Measurements from ENCODE around the gene ARSA.
A peak's percentile ranks its signal among the peaks of the same experiment; 100 is the strongest.

GRCh38 chr22:50625568-50626313, 2.2 kb downstream of the ARSA start:
- peak; percentile 12 to 37 (median 27); a peak in 3 of 6 replicates for TF ChIP-seq CTCF (IDR thresholded peaks at IDR 0.05 in 2 of 3, conservative IDR thresholded peaks at IDR 0.05 in 1 of 3; ENCODE audit: borderline replicate concordance in 1 of 3, insufficient read depth in 1 of 3, low read depth in 2 of 3, low read length in 2 of 3)
- no peak for TF ChIP-seq EZH2 (IDR thresholded peaks at IDR 0.05)
- TF ChIP-seq POLR2A (IDR thresholded peaks at IDR 0.05; ENCODE audit: borderline replicate concordance, extremely low read depth, insufficient read depth, insufficient read length) = no peak
- no peak for TF ChIP-seq CBX3 (IDR thresholded peaks at IDR 0.05; ENCODE audit: low read depth)
- TF ChIP-seq RAD21 (IDR thresholded peaks at IDR 0.05; ENCODE audit: low read depth) = peak; percentile 34; the same call in 1 of the 2 replicates
